ENCODE measurements around the gene ARHGAP26. TPM values are rescaled to one million over a fixed set of nuclear protein-coding genes. Genes with fewer than 3 reads are reported as not detected.

ARHGAP26 gene
- total RNA-seq, 1 experiment from 2014 or later: 34.5 TPM

GRCh38 chr5:142883438-142883837 is 113.3 kb downstream of the ARHGAP26 start:
- Histone ChIP-seq H3K9me3 (ENCODE audit: control insufficient read depth in 1 of 2, insufficient read depth in 1 of 2, low read depth in 1 of 2, low read length in 2 of 2) (no peaks in the 10 kb centered on the region), H3K36me3 (ENCODE audit: control insufficient read depth in 1 of 2, insufficient read depth in 2 of 2, low read length in 2 of 2) (no peaks in the 10 kb centered on the region), H3K9me2 (ENCODE audit: insufficient read depth) (no peaks in the 10 kb centered on the region), H3K9ac (ENCODE audit: low read length) (no peak overlapping the region), H2AFZ (ENCODE audit: low read depth, low read length, poor library complexity, severe bottlenecking) (no peak overlapping the region), H4K20me1 (ENCODE audit: insufficient read depth) (no peaks in the 10 kb centered on the region), H3K27me3 (ENCODE audit: insufficient read depth, low read length) (no peaks in the 10 kb centered on the region), H3K4me2 (ENCODE audit: low read length) (no peak overlapping the region), H3K79me2 (ENCODE audit: insufficient read depth, low read length) (no peaks in the 10 kb centered on the region), H3K4me3 (replicated peaks in 1 of 2; ENCODE audit: low read depth in 1 of 2, low read length in 2 of 2) (no peak overlapping the region), H3K27ac (ENCODE audit: low read depth, low read length) (no peak overlapping the region), H3K4me1 (ENCODE audit: control insufficient read depth in 1 of 2, insufficient read depth in 2 of 2, low read length in 2 of 2) (peaks cover 15% of the 10 kb centered on the region in 2 experiments; a peak in 3 of 4 replicates)
- DNase-seq (ENCODE audit: low read depth, low spot score): no peak
- ATAC-seq: no peak
- ChIA-PET POLR2A (no interaction called here), RAD21 (ENCODE audit: low non-redundant PET in 1 of 2, low total read pairs in 2 of 2, uncharacterized antibody in 2 of 2, unreplicated experiment in 2 of 2) (interaction anchor here in 1 of 2 experiments (1.0 kb wide), 1 partner anchor 137 kb away, joined by 3 read pairs; no protein-coding TSS in a partner anchor), CTCF (interaction anchor here (1.2 to 6.3 kb wide), 5 partner anchors 10 to 170 kb away, joined by 3 to 75 read pairs (median 6); no protein-coding TSS in a partner anchor)
- intact Hi-C loops (cut with micrococcal nuclease): loop anchor here (5.0 to 10.0 kb wide), 2 partner anchors 271 to 729 kb away; no protein-coding TSS in a partner anchor
- no peak for TF ChIP-seq ZNF274 (IDR thresholded peaks at IDR 0.05; ENCODE audit: low read depth, low read length)
- TF ChIP-seq POLR2AphosphoS5 (IDR thresholded peaks at IDR 0.05; ENCODE audit: low read depth, low read length): no peak
- BruUV-seq (replicated peaks): no TSS peak

DNA sequence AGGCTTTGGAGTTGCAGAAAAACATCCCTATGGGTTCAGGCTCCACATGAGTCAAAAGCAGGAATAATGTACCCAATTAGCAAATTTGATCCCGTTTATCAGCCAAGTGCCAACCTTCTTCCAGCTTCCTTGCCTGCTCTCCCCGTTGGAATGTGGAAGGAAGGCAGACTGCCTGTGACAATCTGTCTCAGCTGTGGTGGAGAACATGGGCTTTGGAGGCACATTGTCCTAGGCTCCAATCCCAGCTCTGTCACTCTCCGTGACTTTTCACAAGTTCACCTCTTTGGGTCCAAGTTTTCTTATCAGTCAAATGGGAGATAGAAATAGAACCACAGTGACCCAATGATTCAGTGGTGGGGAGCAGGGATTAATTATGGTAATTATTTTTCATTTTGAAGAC is 113.9 kb downstream of the ARHGAP26 start:
- intact Hi-C loops (cut with micrococcal nuclease): loop anchor here (1.0 to 10.0 kb wide), 3 partner anchors 171 to 729 kb away; no protein-coding TSS in a partner anchor
- no peaks in the 10 kb centered on the region for H4K20me1 ChIP-seq (ENCODE audit: insufficient read depth)
- H3K9me2 ChIP-seq (ENCODE audit: insufficient read depth): no peaks in the 10 kb centered on the region
- H3K4me1 ChIP-seq (ENCODE audit: control insufficient read depth in 1 of 2, insufficient read depth in 2 of 2, low read length in 2 of 2): peaks cover 15% of the 10 kb centered on the region in 2 experiments; a peak in 3 of 4 replicates
- ChIA-PET CTCF (interaction anchor here (1.2 to 6.3 kb wide), 4 partner anchors 11 to 171 kb away, joined by 3 to 75 read pairs (median 10); no protein-coding TSS in a partner anchor), RAD21 (ENCODE audit: low non-redundant PET in 1 of 2, low total read pairs in 2 of 2, uncharacterized antibody in 2 of 2, unreplicated experiment in 2 of 2) (interaction anchor here in 1 of 2 experiments (1.0 kb wide), 1 partner anchor 137 kb away, joined by 3 read pairs; no protein-coding TSS in a partner anchor), POLR2A (no interaction called here)
- no peaks in the 10 kb centered on the region for H3K9me3 ChIP-seq (ENCODE audit: control insufficient read depth in 1 of 2, insufficient read depth in 1 of 2, low read depth in 1 of 2, low read length in 2 of 2)
- H3K36me3 ChIP-seq (ENCODE audit: control insufficient read depth in 1 of 2, insufficient read depth in 2 of 2, low read length in 2 of 2): no peaks in the 10 kb centered on the region
- DNase-seq (ENCODE audit: low read depth, low spot score) (no peak), ATAC-seq (no peak)
- H3K27me3 ChIP-seq (ENCODE audit: insufficient read depth, low read length): no peaks in the 10 kb centered on the region
- no peak overlapping the region for H3K4me3 ChIP-seq (replicated peaks in 1 of 2; ENCODE audit: low read depth in 1 of 2, low read length in 2 of 2)
- H3K27ac ChIP-seq (ENCODE audit: low read depth, low read length): no peak overlapping the region
- H2AFZ ChIP-seq (ENCODE audit: low read depth, low read length, poor library complexity, severe bottlenecking): no peak overlapping the region
- H3K4me2 ChIP-seq (ENCODE audit: low read length): no peak overlapping the region
- BruUV-seq (replicated peaks): no TSS peak
- no peak overlapping the region for H3K9ac ChIP-seq (ENCODE audit: low read length)
- H3K79me2 ChIP-seq (ENCODE audit: insufficient read depth, low read length): no peaks in the 10 kb centered on the region
- TF ChIP-seq, protein P1, sequence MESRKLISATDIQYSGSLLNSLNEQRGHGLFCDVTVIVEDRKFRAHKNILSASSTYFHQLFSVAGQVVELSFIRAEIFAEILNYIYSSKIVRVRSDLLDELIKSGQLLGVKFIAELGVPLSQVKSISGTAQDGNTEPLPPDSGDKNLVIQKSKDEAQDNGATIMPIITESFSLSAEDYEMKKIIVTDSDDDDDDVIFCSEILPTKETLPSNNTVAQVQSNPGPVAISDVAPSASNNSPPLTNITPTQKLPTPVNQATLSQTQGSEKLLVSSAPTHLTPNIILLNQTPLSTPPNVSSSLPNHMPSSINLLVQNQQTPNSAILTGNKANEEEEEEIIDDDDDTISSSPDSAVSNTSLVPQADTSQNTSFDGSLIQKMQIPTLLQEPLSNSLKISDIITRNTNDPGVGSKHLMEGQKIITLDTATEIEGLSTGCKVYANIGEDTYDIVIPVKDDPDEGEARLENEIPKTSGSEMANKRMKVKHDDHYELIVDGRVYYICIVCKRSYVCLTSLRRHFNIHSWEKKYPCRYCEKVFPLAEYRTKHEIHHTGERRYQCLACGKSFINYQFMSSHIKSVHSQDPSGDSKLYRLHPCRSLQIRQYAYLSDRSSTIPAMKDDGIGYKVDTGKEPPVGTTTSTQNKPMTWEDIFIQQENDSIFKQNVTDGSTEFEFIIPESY (IDR thresholded peaks at IDR 0.05; ENCODE audit: extremely low read depth, insufficient replicate concordance, low read length): no peak
- TF ChIP-seq CBX3 (IDR thresholded peaks at IDR 0.05; ENCODE audit: low read depth) (no peak), EZH2 (IDR thresholded peaks at IDR 0.05) (no peak), FOSL1 (IDR thresholded peaks at IDR 0.05; ENCODE audit: low read depth) (no peak), MAX (IDR thresholded peaks at IDR 0.05) (no peak), YY1 (IDR thresholded peaks at IDR 0.05; ENCODE audit: extremely low read depth, insufficient replicate concordance, low read depth, low read length) (no peak), TCF7L2 (IDR thresholded peaks at IDR 0.05; ENCODE audit: borderline replicate concordance, extremely low read depth, insufficient read depth, insufficient read length) (no peak), EGR1 (IDR thresholded peaks at IDR 0.05; ENCODE audit: low read depth) (no peak), SP1 (IDR thresholded peaks at IDR 0.05; ENCODE audit: low read depth) (no peak), SRF (IDR thresholded peaks at IDR 0.05; ENCODE audit: low read depth) (no peak), POLR2A (IDR thresholded peaks at IDR 0.05; ENCODE audit: borderline replicate concordance, extremely low read depth, insufficient read depth, insufficient read length) (no peak), POLR2AphosphoS5 (IDR thresholded peaks at IDR 0.05; ENCODE audit: low read depth, low read length) (no peak), ELF1 (IDR thresholded peaks at IDR 0.05; ENCODE audit: borderline replicate concordance, low read depth) (no peak)
- TF ChIP-seq, protein P2, sequence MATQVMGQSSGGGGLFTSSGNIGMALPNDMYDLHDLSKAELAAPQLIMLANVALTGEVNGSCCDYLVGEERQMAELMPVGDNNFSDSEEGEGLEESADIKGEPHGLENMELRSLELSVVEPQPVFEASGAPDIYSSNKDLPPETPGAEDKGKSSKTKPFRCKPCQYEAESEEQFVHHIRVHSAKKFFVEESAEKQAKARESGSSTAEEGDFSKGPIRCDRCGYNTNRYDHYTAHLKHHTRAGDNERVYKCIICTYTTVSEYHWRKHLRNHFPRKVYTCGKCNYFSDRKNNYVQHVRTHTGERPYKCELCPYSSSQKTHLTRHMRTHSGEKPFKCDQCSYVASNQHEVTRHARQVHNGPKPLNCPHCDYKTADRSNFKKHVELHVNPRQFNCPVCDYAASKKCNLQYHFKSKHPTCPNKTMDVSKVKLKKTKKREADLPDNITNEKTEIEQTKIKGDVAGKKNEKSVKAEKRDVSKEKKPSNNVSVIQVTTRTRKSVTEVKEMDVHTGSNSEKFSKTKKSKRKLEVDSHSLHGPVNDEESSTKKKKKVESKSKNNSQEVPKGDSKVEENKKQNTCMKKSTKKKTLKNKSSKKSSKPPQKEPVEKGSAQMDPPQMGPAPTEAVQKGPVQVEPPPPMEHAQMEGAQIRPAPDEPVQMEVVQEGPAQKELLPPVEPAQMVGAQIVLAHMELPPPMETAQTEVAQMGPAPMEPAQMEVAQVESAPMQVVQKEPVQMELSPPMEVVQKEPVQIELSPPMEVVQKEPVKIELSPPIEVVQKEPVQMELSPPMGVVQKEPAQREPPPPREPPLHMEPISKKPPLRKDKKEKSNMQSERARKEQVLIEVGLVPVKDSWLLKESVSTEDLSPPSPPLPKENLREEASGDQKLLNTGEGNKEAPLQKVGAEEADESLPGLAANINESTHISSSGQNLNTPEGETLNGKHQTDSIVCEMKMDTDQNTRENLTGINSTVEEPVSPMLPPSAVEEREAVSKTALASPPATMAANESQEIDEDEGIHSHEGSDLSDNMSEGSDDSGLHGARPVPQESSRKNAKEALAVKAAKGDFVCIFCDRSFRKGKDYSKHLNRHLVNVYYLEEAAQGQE (IDR thresholded peaks at IDR 0.05; ENCODE audit: low read depth): no peak
